Keratinocyte (primary cell): ENCODE measurements around the gene ARHGEF2. TPM values are rescaled to one million over a fixed set of nuclear protein-coding genes. Genes with fewer than 3 reads are reported as not detected.
A peak's percentile ranks its signal among the peaks of the same experiment; 100 is the strongest.

Experiments used
- DNase-seq: peaks from one replicate; pipeline ENCODE4 v3.0.0-alpha.2; 2011; ENCODE audit warnings: low read depth, missing footprints, low spot score
- FAIRE-seq: peaks from 2 replicates; lab custom pipeline; 2011; peaks lifted over from hg19 to GRCh38; lab: Jason Lieb, UNC
- H2AFZ ChIP-seq: 2 replicates; pipeline ENCODE4 v1.6.0; 2012; ENCODE audit warnings: low read length, control low read depth, inconsistent platforms; ENCODE audit not compliant: control insufficient read depth
- H3K27ac ChIP-seq: 2 replicates; pipeline ENCODE4 v1.5.1; 2011; ENCODE audit warnings: low read length; ENCODE audit not compliant: control insufficient read depth, insufficient read depth
- H3K27me3 ChIP-seq: 3 replicates; pipeline ENCODE4 v1.6.0; 2011; ENCODE audit warnings: low read length; ENCODE audit not compliant: control insufficient read depth, insufficient read depth; ENCODE audit errors: extremely low read depth
- H3K36me3 ChIP-seq, 2 experiments: 2 replicates in 1 of 2; 3 replicates in 1 of 2; pipeline ENCODE4 v1.5.1; 2011; ENCODE audit warnings: low read length in 2 of 2, mild to moderate bottlenecking in 1 of 2; ENCODE audit not compliant: control insufficient read depth in 2 of 2, insufficient read depth in 2 of 2; ENCODE audit errors: extremely low read depth in 1 of 2
- H3K4me1 ChIP-seq: 3 replicates; pipeline ENCODE4 v1.5.1; 2011; ENCODE audit warnings: low read length; ENCODE audit not compliant: control insufficient read depth, insufficient read depth; ENCODE audit errors: extremely low read depth
- H3K4me2 ChIP-seq: 3 replicates; pipeline ENCODE4 v1.6.0; 2011; ENCODE audit warnings: low read depth, low read length; ENCODE audit not compliant: control insufficient read depth, insufficient read depth; ENCODE audit errors: extremely low read depth
- H3K4me3 ChIP-seq, 3 experiments: fragments of 200-600 bp in 1 of 3; sonication (generic) in 1 of 3; 2 replicates in 2 of 3; 3 replicates in 1 of 3; pipeline ENCODE4 v1.5.1; 2011 to 2016; ENCODE audit warnings: low read length in 3 of 3, mild to moderate bottlenecking in 3 of 3, control low read depth in 2 of 3, inconsistent platforms in 1 of 3, low read depth in 1 of 3, mixed read lengths in 1 of 3, mixed run types in 1 of 3, moderate library complexity in 1 of 3; ENCODE audit not compliant: control insufficient read depth in 2 of 3, insufficient read depth in 2 of 3; ENCODE audit errors: extremely low read depth in 1 of 3
- H3K79me2 ChIP-seq: 2 replicates; pipeline ENCODE4 v1.6.0; 2012; ENCODE audit warnings: low read length; ENCODE audit not compliant: control insufficient read depth, insufficient read depth
- H3K9ac ChIP-seq: 3 replicates; pipeline ENCODE4 v1.6.0; 2011; ENCODE audit warnings: low read length; ENCODE audit not compliant: control insufficient read depth, insufficient read depth; ENCODE audit errors: extremely low read depth
- H3K9me1 ChIP-seq: 3 replicates; pipeline ENCODE4 v1.6.0; 2011; ENCODE audit warnings: low read length; ENCODE audit not compliant: control insufficient read depth, insufficient read depth; ENCODE audit errors: extremely low read depth
- H3K9me3 ChIP-seq: 2 replicates; pipeline ENCODE4 v1.5.1; 2012; ENCODE audit warnings: low read depth, low read length; ENCODE audit not compliant: control insufficient read depth
- H4K20me1 ChIP-seq: 3 replicates; pipeline ENCODE4 v1.6.0; 2011; ENCODE audit warnings: low read length; ENCODE audit not compliant: control insufficient read depth, insufficient read depth; ENCODE audit errors: extremely low read depth
- EZH2 ChIP-seq: IDR thresholded peaks from one replicate; pipeline ENCODE4 v1.6.1; 2012; ENCODE audit warnings: inconsistent platforms, mild to moderate bottlenecking, low read length, moderate library complexity
- dilution Hi-C: fragments of 300-500 bp; cut with MboI; formaldehyde crosslinking; loops from one replicate; pipeline ENCODE4 v1.7.0; 2020; ENCODE audit warnings: low sequenced_read_pairs; ENCODE audit not compliant: extremely low pct_ligation_motif_present
- polyA plus RNA-seq, 5 experiments: library from polyadenylated mRNA; depleted of rRNA in 3 of 5; stranded (reverse) in 3 of 5; stranded (forward) in 1 of 5; unstranded in 1 of 5; fragments of >200 nt; gene quantifications; 1 replicate in 1 of 5; 2 replicates in 3 of 5; 3 replicates in 1 of 5; pipeline versions ENCODE4 v1.2.1 to v1.2.3, GENCODE V29; 2011 to 2012; ENCODE audit warnings: missing spikeins in 2 of 5, low read depth in 1 of 5, low replicate concordance in 1 of 5
- TF ChIP-seq, protein P1 (sequence below), 3 experiments: IDR thresholded peaks in 1 of 3; conservative IDR thresholded peaks in 1 of 3; optimal IDR thresholded peaks in 1 of 3; 2 replicates in 2 of 3; 3 replicates in 1 of 3; pipeline versions ENCODE3 to v1.5.1; 2011; ENCODE audit warnings: low read length in 3 of 3, mild to moderate bottlenecking in 3 of 3, moderate library complexity in 2 of 3, control low read depth in 1 of 3, inconsistent platforms in 1 of 3; ENCODE audit not compliant: insufficient read depth in 2 of 3; ENCODE audit errors: extremely low read depth in 1 of 3

The ARHGEF2 gene
- polyA plus RNA-seq, 1 donor (not counting 4 experiments of a cell fraction or from before 2014, with no cell fraction given) = 38.7 TPM

- Histone ChIP-seq H3K36me3 (peaks cover 20 to 28% of the 10 kb centered on the region in 2 experiments), H4K20me1 (no peaks in the 10 kb centered on the region), H3K9me3 (no peaks in the 10 kb centered on the region), H3K4me3 (no peak overlapping the region), H3K9me1 (peaks cover 3% of the 10 kb centered on the region), H3K4me1 (peaks cover 5% of the 10 kb centered on the region), H3K4me2 (no peak overlapping the region), H3K27me3 (no peaks in the 10 kb centered on the region), H3K9ac (no peak overlapping the region), H2AFZ (no peak overlapping the region), H3K27ac (no peak overlapping the region), H3K79me2 (peaks cover 2% of the 10 kb centered on the region)
- FAIRE-seq = no peak
- no peak for DNase-seq
- TF ChIP-seq, protein P1, sequence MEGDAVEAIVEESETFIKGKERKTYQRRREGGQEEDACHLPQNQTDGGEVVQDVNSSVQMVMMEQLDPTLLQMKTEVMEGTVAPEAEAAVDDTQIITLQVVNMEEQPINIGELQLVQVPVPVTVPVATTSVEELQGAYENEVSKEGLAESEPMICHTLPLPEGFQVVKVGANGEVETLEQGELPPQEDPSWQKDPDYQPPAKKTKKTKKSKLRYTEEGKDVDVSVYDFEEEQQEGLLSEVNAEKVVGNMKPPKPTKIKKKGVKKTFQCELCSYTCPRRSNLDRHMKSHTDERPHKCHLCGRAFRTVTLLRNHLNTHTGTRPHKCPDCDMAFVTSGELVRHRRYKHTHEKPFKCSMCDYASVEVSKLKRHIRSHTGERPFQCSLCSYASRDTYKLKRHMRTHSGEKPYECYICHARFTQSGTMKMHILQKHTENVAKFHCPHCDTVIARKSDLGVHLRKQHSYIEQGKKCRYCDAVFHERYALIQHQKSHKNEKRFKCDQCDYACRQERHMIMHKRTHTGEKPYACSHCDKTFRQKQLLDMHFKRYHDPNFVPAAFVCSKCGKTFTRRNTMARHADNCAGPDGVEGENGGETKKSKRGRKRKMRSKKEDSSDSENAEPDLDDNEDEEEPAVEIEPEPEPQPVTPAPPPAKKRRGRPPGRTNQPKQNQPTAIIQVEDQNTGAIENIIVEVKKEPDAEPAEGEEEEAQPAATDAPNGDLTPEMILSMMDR (optimal IDR thresholded peaks at IDR 0.05 in 1 of 3, IDR thresholded peaks at IDR 0.05 in 1 of 3, conservative IDR thresholded peaks at IDR 0.05 in 1 of 3; ENCODE audit: extremely low read depth in 1 of 3, insufficient read depth in 2 of 3, low read length in 3 of 3) = no peak
- no peak for TF ChIP-seq EZH2
- dilution Hi-C loops = no loop called here
Observed at GRCh38 chr1:156009404-156009803, 31.1 kb upstream of the ARHGEF2 start.

DNA sequence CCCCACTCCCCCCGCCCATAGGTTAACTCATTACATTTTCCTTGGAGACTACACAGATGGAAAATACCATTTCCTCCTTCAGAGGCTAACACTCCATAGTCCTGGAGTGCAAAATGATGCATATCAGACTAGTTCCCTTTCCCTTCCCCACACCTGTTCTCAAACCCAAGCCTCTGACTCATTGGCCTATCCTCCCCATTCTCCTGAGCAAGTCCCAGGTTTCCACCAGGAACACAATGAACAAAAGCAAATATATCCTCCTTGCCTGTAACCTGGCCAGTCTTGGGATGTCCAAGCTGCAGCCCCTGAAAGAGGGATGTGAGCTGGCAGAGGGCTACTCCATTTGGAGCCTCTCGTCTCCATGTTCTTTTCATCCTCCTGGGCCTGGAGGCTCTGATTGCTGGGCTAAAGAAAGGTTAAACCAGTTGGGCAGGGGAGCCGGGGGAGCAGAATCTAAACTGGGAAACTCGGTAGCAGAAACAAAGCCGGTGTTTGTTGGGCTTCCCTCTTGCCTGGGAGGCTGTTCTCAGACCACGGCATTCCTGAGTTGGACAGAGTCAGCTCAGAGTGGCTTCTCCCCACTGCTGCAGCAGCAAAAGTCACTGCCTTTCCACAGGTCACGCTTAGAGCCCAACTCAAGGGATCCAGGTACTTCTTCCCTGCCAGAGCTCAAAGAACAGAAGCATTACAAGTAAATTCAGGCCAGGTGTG, 28.5 kb upstream of the ARHGEF2 start:
- Histone ChIP-seq H3K4me1 (peaks cover 28% of the 10 kb centered on the region), H3K36me3 (peaks cover 8 to 19% of the 10 kb centered on the region in 2 experiments), H3K27me3 (no peaks in the 10 kb centered on the region), H3K4me2 (no peak overlapping the region), H3K9me3 (no peaks in the 10 kb centered on the region), H4K20me1 (no peaks in the 10 kb centered on the region), H3K4me3 (no peak overlapping the region), H3K79me2 (no peaks in the 10 kb centered on the region), H3K27ac (peak overlapping the region; percentile 20), H3K9me1 (peaks cover 5% of the 10 kb centered on the region), H2AFZ (no peak overlapping the region), H3K9ac (no peak overlapping the region)
- dilution Hi-C loops = no loop called here
- DNase-seq (no peak), FAIRE-seq (peak; percentile 66)
- TF ChIP-seq EZH2 = no peak
- TF ChIP-seq, protein P1 (optimal IDR thresholded peaks at IDR 0.05 in 1 of 3, IDR thresholded peaks at IDR 0.05 in 1 of 3, conservative IDR thresholded peaks at IDR 0.05 in 1 of 3; ENCODE audit: extremely low read depth in 1 of 3, insufficient read depth in 2 of 3, low read length in 3 of 3) = no peak
